K562 (cell line): ENCODE results near the gene RNF207. TPM values are rescaled to one million over a fixed set of nuclear protein-coding genes. Genes with fewer than 3 reads are reported as not detected.

Source experiments
- ATAC-seq: fragments of 200-7000 bp; cut with Tn5 transposase; 3 replicates; pipeline ENCODE4 v1.9.1; 2020; ENCODE audit warnings: moderate library complexity
- BruUV-seq: library from RNA; stranded (reverse); fragments of 400-500 nt; replicated peaks from 2 replicates; lab custom pipeline; 2021; lab: Mats Ljungman, UMichigan
- CTCF ChIA-PET: fragments of 300-600 bp; formaldehyde crosslinking; extraction: SDS; loops from one replicate; lab custom pipeline; 2021; ENCODE audit warnings: low intra/inter-chr PET ratio; lab: Yijun Ruan, JAX
- POLR2A ChIA-PET: fragments of 300-600, 350-650 bp; sonication (Branson Sonifier 250); formaldehyde crosslinking; extraction: SDS; loops from one replicate; lab custom pipeline; 2021; ENCODE audit warnings: antibody characterized with exemption, inconsistent platforms; lab: Yijun Ruan, JAX
- DNase-seq, 4 experiments: peaks; one replicate each; pipeline versions ENCODE4 v3.0.0 to v3.0.0-alpha.2; 2011 to 2018; ENCODE audit warnings: low spot score in 3 of 4, mixed read lengths in 3 of 4; ENCODE audit errors: extremely low read depth in 1 of 4
- FAIRE-seq: peaks from 2 replicates; lab custom pipeline; 2011; peaks lifted over from hg19 to GRCh38; lab: Jason Lieb, UNC
- H2AFZ ChIP-seq: 2 replicates; pipeline ENCODE4 v1.6.0; 2011; ENCODE audit warnings: low read depth, low read length, control low read depth, inconsistent platforms
- H3K27ac ChIP-seq: fragments of 200-600 bp; 3 replicates; pipeline ENCODE4 v1.8.0; 2011; ENCODE audit warnings: low read depth, mild to moderate bottlenecking, control low read depth, inconsistent platforms, low read length, moderate library complexity, mixed read lengths; ENCODE audit errors: extremely low read depth
- H3K27me3 ChIP-seq, 2 experiments: fragments of 300-600 bp in 1 of 2; 2 replicates in 1 of 2; 3 replicates in 1 of 2; pipeline versions ENCODE4 v1.6.0 to v1.8.0; 2011; ENCODE audit warnings: inconsistent platforms in 2 of 2, low read length in 2 of 2, mild to moderate bottlenecking in 1 of 2, mixed read lengths in 1 of 2, moderate library complexity in 1 of 2; ENCODE audit not compliant: control insufficient read depth in 2 of 2, insufficient read depth in 2 of 2
- H3K36me3 ChIP-seq: fragments of 300-600 bp; 3 replicates; pipeline ENCODE4 v1.8.0; 2011; ENCODE audit warnings: mild to moderate bottlenecking, low read length, inconsistent platforms; ENCODE audit not compliant: control insufficient read depth, insufficient read depth
- H3K4me1 ChIP-seq, 2 experiments: fragments of 200-600 bp in 1 of 2; replicated peaks in 1 of 2; 2 replicates in 1 of 2; 3 replicates in 1 of 2; pipeline versions ENCODE4 v1.5.1 to v1.8.0; 2011; ENCODE audit warnings: inconsistent platforms in 2 of 2, low read length in 2 of 2, mild to moderate bottlenecking in 1 of 2, mixed read lengths in 1 of 2, moderate library complexity in 1 of 2; ENCODE audit not compliant: control insufficient read depth in 2 of 2, insufficient read depth in 2 of 2
- H3K4me2 ChIP-seq: 2 replicates; pipeline ENCODE4 v1.6.1; 2011; ENCODE audit warnings: low read length, control low read depth, inconsistent platforms, mixed read lengths; ENCODE audit not compliant: insufficient read depth
- H3K4me3 ChIP-seq: fragments of 200-600 bp; sonication (generic), shearing (Covaris generic); 2 replicates; pipeline ENCODE4 v1.5.1; 2016; ENCODE audit warnings: control low read depth, inconsistent platforms
- H3K79me2 ChIP-seq: fragments of 200-600 bp; 3 replicates; pipeline ENCODE4 v1.8.0; 2011; ENCODE audit warnings: low read length, inconsistent platforms; ENCODE audit not compliant: control insufficient read depth, insufficient read depth
- H3K9ac ChIP-seq, 2 experiments: 2 replicates each; pipeline versions ENCODE4 v1.6.0 to v1.6.1; 2011; ENCODE audit warnings: low read depth in 2 of 2, low read length in 2 of 2, control low read depth in 1 of 2, inconsistent platforms in 1 of 2, mild to moderate bottlenecking in 1 of 2, mixed read lengths in 1 of 2; ENCODE audit not compliant: insufficient read depth in 1 of 2
- H3K9me1 ChIP-seq: one replicate; pipeline ENCODE4 v1.6.0; 2011; ENCODE audit warnings: inconsistent platforms, mild to moderate bottlenecking, low read length, moderate library complexity; ENCODE audit not compliant: control insufficient read depth, insufficient read depth
- H3K9me3 ChIP-seq: replicated peaks from 2 replicates; pipeline ENCODE4 v1.5.1; 2011; ENCODE audit warnings: low read depth, low read length, inconsistent platforms; ENCODE audit not compliant: control insufficient read depth, insufficient read depth
- H4K20me1 ChIP-seq: replicated peaks from 2 replicates; pipeline ENCODE4 v1.6.1; 2011; ENCODE audit warnings: low read length, inconsistent platforms, mixed read lengths; ENCODE audit not compliant: control insufficient read depth, insufficient read depth
- CBFB ChIP-seq: sonication (generic); formaldehyde crosslinking; IDR thresholded peaks from 2 replicates; pipeline ENCODE4 v1.4.0; 2020; ENCODE audit warnings: mild to moderate bottlenecking, missing genetic modification reagents
- CTBP1 ChIP-seq: fragments of 450-650 bp; IDR thresholded peaks from 2 replicates; pipeline ENCODE4 v1.6.1; 2016; ENCODE audit warnings: borderline replicate concordance
- EGR1 ChIP-seq: fragments of 450-650 bp; conservative IDR thresholded peaks from 2 replicates; pipeline ENCODE4 v1.6.1; 2017; ENCODE audit warnings: mild to moderate bottlenecking
- NKRF ChIP-seq: fragments of 450-650 bp; IDR thresholded peaks from 2 replicates; pipeline ENCODE4 v1.6.1; 2016; ENCODE audit warnings: borderline replicate concordance
- NR2C2 ChIP-seq, 2 experiments: fragments of 200-800 bp in 1 of 2; sonication (Bioruptor generic) in 1 of 2; sonication (generic) in 1 of 2; formaldehyde crosslinking in 1 of 2; IDR thresholded peaks; 2 replicates each; pipeline versions ENCODE4 v1.6.1 to v1.8.0; 2016 to 2022; ENCODE audit warnings: mild to moderate bottlenecking in 1 of 2, missing compliant biosample characterization in 1 of 2, missing genetic modification characterization in 1 of 2, missing genetic modification reagents in 1 of 2
- PHF20 ChIP-seq: fragments of 450-650 bp; IDR thresholded peaks from 2 replicates; pipeline ENCODE4 v1.6.1; 2018; ENCODE audit not compliant: partially characterized antibody
- PPARD ChIP-seq: fragments of 250-450 bp; sonication (Bioruptor Pico); IDR thresholded peaks from 2 replicates; pipeline ENCODE4 v1.8.0; 2022; ENCODE audit warnings: inconsistent platforms, mild to moderate bottlenecking, moderate library complexity
- RFX5 ChIP-seq: IDR thresholded peaks from 2 replicates; pipeline ENCODE4 v1.6.1; 2011; ENCODE audit warnings: low read depth, mild to moderate bottlenecking, improper control_type of control experiment, low read length
- TAF1 ChIP-seq: IDR thresholded peaks from 2 replicates; pipeline ENCODE4 v1.6.1; 2011; ENCODE audit warnings: mild to moderate bottlenecking, low read length, moderate library complexity; ENCODE audit not compliant: insufficient read depth, control insufficient read depth, severe bottlenecking; ENCODE audit errors: extremely low read depth
- THRB ChIP-seq: fragments of 450-650 bp; formaldehyde crosslinking; conservative IDR thresholded peaks from 2 replicates; pipeline ENCODE4 v1.4.0; 2022; ENCODE audit warnings: mild to moderate bottlenecking, missing genetic modification characterization
- U2AF2 ChIP-seq: fragments of 200-400 bp; formaldehyde crosslinking; optimal IDR thresholded peaks from 2 replicates; pipeline ENCODE3; 2017; ENCODE audit warnings: low read depth, mild to moderate bottlenecking, low read length
- YY1 ChIP-seq, 3 experiments: IDR thresholded peaks; 2 replicates each; pipeline ENCODE4 v1.6.1; 2011; ENCODE audit warnings: low read length in 2 of 3, mild to moderate bottlenecking in 2 of 3, moderate library complexity in 2 of 3, borderline replicate concordance in 1 of 3, control low read depth in 1 of 3, low read depth in 1 of 3; ENCODE audit not compliant: insufficient read depth in 3 of 3, insufficient replicate concordance in 2 of 3, control insufficient read depth in 1 of 3, insufficient read length in 1 of 3; ENCODE audit errors: extremely low read depth in 1 of 3
- ZNF239 ChIP-seq: fragments of 250-450 bp; sonication (Bioruptor Pico); IDR thresholded peaks from 2 replicates; pipeline ENCODE4 v1.4.0; 2020; ENCODE audit warnings: mild to moderate bottlenecking
- ZNF507 ChIP-seq: conservative IDR thresholded peaks from 2 replicates; pipeline ENCODE4 v1.6.1; 2017; ENCODE audit warnings: missing genetic modification characterization, missing compliant biosample characterization
- WGBS: fragments of 100-300 bp; shearing (Covaris generic); methylation state at CpG from one replicate; pipeline ENCODE4 v1.1.6; 2016; ENCODE audit warnings: low coverage, mixed read lengths; ENCODE audit not compliant: insufficient coverage; ENCODE audit errors: missing lambda C conversion rate; 5-methylcytosine and 5-hydroxymethylcytosine counted together
- in situ Hi-C: fragments of 300-500 bp; cut with MboI; formaldehyde crosslinking; loops from 4 replicates; pipeline ENCODE4 v1.15.0; 2018; ENCODE audit warnings: inconsistent platforms, mixed read lengths
- intact Hi-C: fragments of 100-400 bp; cut with micrococcal nuclease; formaldehyde crosslinking; loops from 2 replicates; pipeline ENCODE4 v1.14.2; 2022
- polyA plus RNA-seq, 8 experiments: library from polyadenylated mRNA; depleted of rRNA in 4 of 8; stranded (reverse) in 5 of 8; unstranded in 3 of 8; fragments of >200 nt; fragmentation: Nextera tagmentation in 2 of 8; fragmentation: Illumina TruSeq in 1 of 8; extraction: Ambion mirVana in 2 of 8; extraction: Trizol in 1 of 8; gene quantifications; 2 replicates each; pipeline versions ENCODE4 v1.2.1 to v1.2.3, GENCODE V29; 2011 to 2014; ENCODE audit warnings: inconsistent platforms in 1 of 8, missing spikeins in 1 of 8
- total RNA-seq, 7 experiments: library from RNA; depleted of rRNA in 6 of 7; stranded (reverse); fragments of >200 nt in 6 of 7; fragmentation: Illumina TruSeq in 2 of 7; extraction: Trizol in 2 of 7; gene quantifications; 2 replicates each; pipeline versions ENCODE4 v1.2.1 to v1.2.3, GENCODE V29; 2011 to 2021; ENCODE audit warnings: low replicate concordance in 1 of 7
- TF ChIP-seq, protein P1 (sequence below): sonication (generic); formaldehyde crosslinking; IDR thresholded peaks from 2 replicates; pipeline ENCODE4 v1.8.0; 2022; ENCODE audit warnings: mild to moderate bottlenecking, low read depth, missing genetic modification reagents

Gene RNF207
- total and polyA plus RNA-seq, 9 of the 15 experiments (the other 6 are each of a cell fraction or from before 2014, with no cell fraction given): 2.7 to 30.6 (median 12.9) TPM

DNA sequence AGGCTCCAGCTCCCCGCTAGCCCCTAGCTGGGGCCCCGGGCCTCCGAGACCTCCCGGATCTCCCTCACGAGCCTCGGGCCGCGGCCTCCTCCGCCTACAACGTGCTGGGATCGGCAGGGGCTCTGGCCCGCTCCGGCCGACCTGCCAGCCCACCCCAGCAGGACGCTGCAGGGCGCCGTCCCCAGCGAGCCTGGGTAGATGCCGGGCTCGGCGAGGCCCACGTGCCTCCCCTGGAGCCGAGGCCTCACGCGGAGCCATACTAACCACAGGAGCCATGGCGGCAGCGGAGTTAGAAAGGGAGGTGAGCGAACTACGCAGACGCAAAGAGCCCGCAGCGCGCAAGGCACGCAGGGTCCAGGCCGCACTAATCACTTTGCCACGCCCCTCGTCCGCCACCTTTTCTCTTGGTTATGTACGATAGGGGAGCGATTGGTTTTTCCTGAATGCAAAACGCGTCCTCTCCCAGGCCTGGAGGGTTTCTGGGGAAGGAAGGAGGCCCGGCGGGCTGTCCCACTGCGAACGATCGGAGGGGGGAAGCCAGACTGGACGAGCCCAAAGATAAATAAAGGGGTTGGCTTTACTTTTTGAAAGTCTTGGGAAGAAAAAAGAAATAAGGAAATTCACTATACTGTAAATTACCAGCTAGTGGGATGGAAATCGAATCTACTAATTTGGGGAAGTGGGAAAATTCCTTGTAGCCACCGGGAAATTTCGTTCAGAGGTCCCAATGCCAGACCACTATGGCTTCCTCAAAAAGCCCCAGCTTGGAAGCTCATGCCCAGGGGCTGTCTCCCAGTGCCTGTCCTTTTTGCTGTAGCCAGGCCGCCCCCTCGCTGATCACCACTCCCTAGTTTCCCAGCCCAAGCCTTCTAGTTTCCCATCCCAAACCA is 6.4 kb upstream of the RNF207 start, which contains the start of gene RPL22:
TSS of gene RPL22 (minus strand) at position 298 of the 890 bp plus-strand sequence. CDS start at position 276, 22 bp downstream.
- H3K9me1 ChIP-seq: no peaks in the 10 kb centered on the region
- H3K9ac ChIP-seq: peak within 1 kb of the TSS; percentile 99
- H3K9me3 ChIP-seq: no peaks in the 10 kb centered on the region
- peaks cover 62% of the 10 kb centered on the region for H3K79me2 ChIP-seq
- H3K4me2 ChIP-seq: peak within 1 kb of the TSS; percentile 90
- peak; percentile 98 for ATAC-seq
- H3K27ac ChIP-seq: peak within 1 kb of the TSS; percentile 96
- ChIA-PET CTCF (no interaction called here), POLR2A (interaction anchor here (0.6 to 1.7 kb wide), 13 partner anchors 10 to 541 kb away, joined by 3 to 8 read pairs (median 3); partner anchors contain the start of gene ZBTB48)
- in situ Hi-C loops: no loop called here
- FAIRE-seq: peak; percentile 97
- peak within 1 kb of the TSS; percentile 87 for H2AFZ ChIP-seq
- under 1% methylated on average over 53 of the region's 53 CpGs for WGBS
- DNase-seq: peak; percentile 89 to 100 (median 93)
- intact Hi-C loops: loop anchor here (2.0 kb wide), 1 partner anchor 35 kb away; the partner anchor contains the start of gene ICMT
- TSS peak; percentile 95 for BruUV-seq
- H4K20me1 ChIP-seq: peaks cover 5% of the 10 kb centered on the region; the same call in 1 of the 2 replicates
- peaks cover 18 to 22% of the 10 kb centered on the region in 2 experiments; a peak in 4 of 5 replicates for H3K4me1 ChIP-seq
- no peaks in the 10 kb centered on the region for H3K27me3 ChIP-seq
- H3K4me3 ChIP-seq: peak within 1 kb of the TSS; percentile 99
- peaks cover 46% of the 10 kb centered on the region for H3K36me3 ChIP-seq
- TF ChIP-seq NR2C2 (CRISPR knock-in tag; IDR thresholded peaks at IDR 0.05): peak; percentile 87
- TF ChIP-seq NR2C2 (tag; IDR thresholded peaks at IDR 0.05): peak; percentile 60; the same call in 1 of the 2 replicates
- no peak for TF ChIP-seq U2AF2
- TF ChIP-seq, protein P1, sequence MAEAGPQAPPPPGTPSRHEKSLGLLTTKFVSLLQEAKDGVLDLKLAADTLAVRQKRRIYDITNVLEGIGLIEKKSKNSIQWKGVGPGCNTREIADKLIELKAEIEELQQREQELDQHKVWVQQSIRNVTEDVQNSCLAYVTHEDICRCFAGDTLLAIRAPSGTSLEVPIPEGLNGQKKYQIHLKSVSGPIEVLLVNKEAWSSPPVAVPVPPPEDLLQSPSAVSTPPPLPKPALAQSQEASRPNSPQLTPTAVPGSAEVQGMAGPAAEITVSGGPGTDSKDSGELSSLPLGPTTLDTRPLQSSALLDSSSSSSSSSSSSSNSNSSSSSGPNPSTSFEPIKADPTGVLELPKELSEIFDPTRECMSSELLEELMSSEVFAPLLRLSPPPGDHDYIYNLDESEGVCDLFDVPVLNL (CRISPR knock-in tag): peak; percentile 76
- no peak for TF ChIP-seq PPARD (CRISPR knock-in tag)
- TF ChIP-seq THRB (CRISPR knock-in tag): no peak
- peak; percentile 83 to 96 (median 93) for TF ChIP-seq YY1 (IDR thresholded peaks at IDR 0.05; ENCODE audit: borderline replicate concordance in 1 of 3, control insufficient read depth in 1 of 3, extremely low read depth in 1 of 3, insufficient read depth in 3 of 3, insufficient read length in 1 of 3, insufficient replicate concordance in 2 of 3, low read depth in 1 of 3, low read length in 2 of 3)
- TF ChIP-seq CTBP1: peak; percentile 76
- TF ChIP-seq RFX5: no peak
- TF ChIP-seq ZNF507: no peak
- peak; percentile 89 for TF ChIP-seq PHF20
- peak; percentile 97 for TF ChIP-seq TAF1
- no peak for TF ChIP-seq ZNF239 (CRISPR knock-in tag)
- TF ChIP-seq NKRF: peak; percentile 95
- TF ChIP-seq EGR1: peak; percentile 80
- peak; percentile 99 for TF ChIP-seq CBFB (CRISPR knock-in tag)
